GM19452 (cell line): ENCODE results near the gene HEXB.
"Not testable (repeated sequence)": the region's sequence is repeated elsewhere in the genome, so short reads cannot be mapped to it uniquely, and the experiment has no call there.

Source experiments
- ATAC-seq: cut with Tn5 transposase; IDR thresholded peaks from one replicate; pipeline ENCODE4 v1.9.1; 2021; ENCODE audit not compliant: unreplicated experiment

The HEXB gene

GRCh38 chr5:74657165-74657564, 27.9 kb upstream of the HEXB start:
- no peak for ATAC-seq

- no peak for ATAC-seq
Measured at GRCh38 chr5:74659172-74659571, 25.9 kb upstream of the HEXB start.

- no peak for ATAC-seq
Measured at GRCh38 chr5:74660140-74660539, 24.9 kb upstream of the HEXB start.

- ATAC-seq = no peak
Measured at GRCh38 chr5:74660873-74661272, 24.2 kb upstream of the HEXB start.

- ATAC-seq = no peak
Measured at GRCh38 chr5:74664551-74664950, 20.5 kb upstream of the HEXB start.

GRCh38 chr5:74665273-74665672, 19.8 kb upstream of the HEXB start:
- no peak for ATAC-seq

- ATAC-seq = no peak
Measured at GRCh38 chr5:74665816-74666215, 19.2 kb upstream of the HEXB start.

GRCh38 chr5:74667396-74667795, 17.6 kb upstream of the HEXB start:
- no peak for ATAC-seq

- no peak for ATAC-seq
Measured at GRCh38 chr5:74669821-74670220, 15.2 kb upstream of the HEXB start.

GRCh38 chr5:74670396-74671038, 14.5 kb upstream of the HEXB start:
- no peak for ATAC-seq

- ATAC-seq = no peak
Measured at GRCh38 chr5:74672215-74672877, 12.7 kb upstream of the HEXB start.

GRCh38 chr5:74673011-74673790, 11.8 kb upstream of the HEXB start:
- ATAC-seq = no peak

- not testable (repeated sequence) for ATAC-seq
Measured at GRCh38 chr5:74676466-74676865, 8.6 kb upstream of the HEXB start.

GRCh38 chr5:74678123-74678522, 6.9 kb upstream of the HEXB start:
- not testable (repeated sequence) for ATAC-seq

- not testable (repeated sequence) for ATAC-seq
Measured at GRCh38 chr5:74679300-74679699, 5.7 kb upstream of the HEXB start.

GRCh38 chr5:74679966-74680365, 5.1 kb upstream of the HEXB start:
- ATAC-seq = no peak

- peak; percentile 60 for ATAC-seq
Measured at GRCh38 chr5:74685979-74686631, 1.1 kb downstream of the HEXB start.

- ATAC-seq = no peak
Measured at GRCh38 chr5:74686962-74687751, 2.1 kb downstream of the HEXB start.

GRCh38 chr5:74693191-74693590, 8.2 kb downstream of the HEXB start:
- ATAC-seq = no peak

- no peak for ATAC-seq
Measured at GRCh38 chr5:74717596-74717995, 32.6 kb downstream of the HEXB start.

- no peak for ATAC-seq
Measured at GRCh38 chr5:74722271-74722670, 37.2 kb downstream of the HEXB start.
